GM18499 (cell line): ENCODE data around the gene DIPK1A.
A peak's percentile ranks its signal among the peaks of the same experiment; 100 is the strongest.

ENCODE experiments used
- ATAC-seq: cut with Tn5 transposase; IDR thresholded peaks from one replicate; pipeline ENCODE4 v1.9.1; 2021; ENCODE audit warnings: moderate number of reproducible peaks; ENCODE audit not compliant: insufficient read depth, unreplicated experiment

The DIPK1A gene

GRCh38 chr1:92882819-92883218 lies 78.4 kb downstream of the DIPK1A start:
- ATAC-seq = no peak

- ATAC-seq = no peak
Observed at GRCh38 chr1:92881391-92881790, 79.9 kb downstream of the DIPK1A start.

GRCh38 chr1:92879316-92879968 lies 81.8 kb downstream of the DIPK1A start:
- ATAC-seq = no peak

GRCh38 chr1:92877792-92878191 lies 83.5 kb downstream of the DIPK1A start:
- ATAC-seq = no peak

GRCh38 chr1:92877081-92877711 lies 84.1 kb downstream of the DIPK1A start:
- ATAC-seq = no peak

- ATAC-seq = no peak
Observed at GRCh38 chr1:92876351-92876750, 84.9 kb downstream of the DIPK1A start.

DNA sequence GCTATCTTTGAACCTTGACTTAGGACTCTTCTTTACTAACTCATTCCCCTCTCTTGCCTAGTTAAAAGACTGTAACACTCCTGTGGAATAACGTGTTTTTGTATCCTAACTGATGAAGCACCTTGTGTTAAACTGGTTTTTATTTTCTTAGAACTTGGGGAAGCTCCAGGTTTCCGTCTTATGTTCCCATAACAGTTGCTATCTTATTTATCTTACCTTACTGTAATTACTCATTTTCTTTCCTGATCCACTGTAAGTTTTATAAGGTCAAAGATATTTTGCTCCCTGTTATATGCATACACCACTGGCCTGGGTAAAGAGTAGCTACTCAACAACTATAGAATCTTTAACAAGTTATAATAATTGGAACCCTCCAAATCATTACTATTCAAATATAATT lies 86.3 kb downstream of the DIPK1A start:
- ATAC-seq = no peak

DNA sequence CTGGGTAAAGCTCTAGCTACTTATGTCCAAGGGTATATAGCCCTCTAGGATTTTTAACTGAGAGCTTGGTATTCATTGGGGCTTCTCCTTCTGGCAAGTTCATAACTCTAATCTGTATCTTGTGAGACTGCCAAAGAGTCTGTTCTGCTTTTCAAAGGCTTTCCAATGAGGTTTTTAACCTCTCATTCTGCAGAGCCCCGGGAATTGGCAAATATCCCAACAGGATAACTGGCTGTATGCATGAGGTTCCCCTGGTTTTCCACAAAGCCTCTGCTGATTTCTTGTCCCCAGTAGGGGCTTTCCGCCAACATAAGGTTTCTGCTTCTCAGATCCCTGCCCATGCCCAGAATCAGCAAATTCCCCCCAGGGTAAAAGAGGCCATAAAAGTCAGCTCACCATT lies 88.5 kb downstream of the DIPK1A start:
- no peak for ATAC-seq

GRCh38 chr1:92870591-92870990 lies 90.7 kb downstream of the DIPK1A start:
- no peak for ATAC-seq

GRCh38 chr1:92864131-92864530 lies 97.1 kb downstream of the DIPK1A start:
- ATAC-seq = no peak

- no peak for ATAC-seq
Observed at GRCh38 chr1:92862605-92863004, 98.7 kb downstream of the DIPK1A start.

- no peak for ATAC-seq
Observed at GRCh38 chr1:92859400-92860039, 101.7 kb downstream of the DIPK1A start.

GRCh38 chr1:92858564-92859399 lies 102.5 kb downstream of the DIPK1A start:
- ATAC-seq = peak; percentile 85

GRCh38 chr1:92857817-92858216 lies 103.4 kb downstream of the DIPK1A start:
- no peak for ATAC-seq

GRCh38 chr1:92855236-92855635 lies 106.0 kb downstream of the DIPK1A start:
- no peak for ATAC-seq

DNA sequence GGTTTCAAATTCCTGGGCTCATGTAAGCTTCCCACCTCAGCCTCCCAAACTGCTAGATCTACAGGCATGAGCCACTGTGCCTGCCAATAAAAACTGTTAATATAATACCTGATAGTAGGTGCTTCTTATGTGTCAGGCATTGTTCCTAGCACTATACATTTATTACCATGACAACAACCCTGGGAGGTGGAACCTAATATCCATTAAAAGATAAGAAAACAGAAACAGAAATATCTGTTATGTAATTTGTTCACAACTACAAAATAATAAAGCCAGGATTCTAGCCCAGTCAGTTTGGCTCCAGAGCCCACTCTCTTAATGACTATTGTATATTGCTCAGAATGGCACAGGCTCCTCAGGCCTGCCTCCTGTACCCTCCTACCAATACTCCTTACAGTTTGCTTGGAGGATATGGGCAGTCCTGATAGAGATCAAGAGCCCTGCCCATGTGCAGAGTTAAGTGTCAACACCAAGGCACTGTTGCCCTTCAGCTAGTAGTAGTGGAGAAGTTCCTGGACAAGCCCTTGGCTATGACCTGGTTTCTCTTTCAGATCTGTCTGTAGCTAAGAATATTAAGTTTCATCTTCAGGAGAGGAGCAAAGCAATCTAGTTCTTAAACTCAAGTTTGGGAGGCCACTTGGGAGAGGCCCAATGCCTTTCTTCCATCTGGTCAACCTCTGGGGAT lies 107.0 kb downstream of the DIPK1A start:
- no peak for ATAC-seq

GRCh38 chr1:92853299-92853698 lies 108.0 kb downstream of the DIPK1A start:
- no peak for ATAC-seq

- no peak for ATAC-seq
Observed at GRCh38 chr1:92851729-92852128, 109.5 kb downstream of the DIPK1A start.

- ATAC-seq = no peak
Observed at GRCh38 chr1:92850019-92850418, 111.2 kb downstream of the DIPK1A start.

GRCh38 chr1:92848201-92848600 lies 113.1 kb downstream of the DIPK1A start:
- no peak for ATAC-seq
